NT2/D1 (cell line): Measurements from ENCODE around the gene ELAVL3.

ENCODE experiments used
- DNase-seq: peaks from one replicate; pipeline ENCODE4 v3.0.0-alpha.2; 2011; ENCODE audit warnings: low read depth, low spot score
- H3K27me3 ChIP-seq: 2 replicates; pipeline ENCODE4 v1.6.0; 2011; ENCODE audit warnings: mild to moderate bottlenecking; ENCODE audit not compliant: insufficient read length, insufficient read depth
- H3K36me3 ChIP-seq: 2 replicates; pipeline ENCODE4 v1.6.1; 2011; ENCODE audit warnings: mild to moderate bottlenecking, low read length, mixed read lengths; ENCODE audit not compliant: insufficient read depth, insufficient read length
- H3K4me1 ChIP-seq: 2 replicates; pipeline ENCODE4 v1.5.1; 2011; ENCODE audit not compliant: insufficient read depth, insufficient read length
- H3K4me3 ChIP-seq: 2 replicates; pipeline ENCODE4 v1.5.1; 2011; ENCODE audit warnings: low read depth; ENCODE audit not compliant: insufficient read length
- H3K9ac ChIP-seq: 2 replicates; pipeline ENCODE4 v1.6.0; 2011; ENCODE audit warnings: low read depth; ENCODE audit not compliant: insufficient read length
- H3K9me3 ChIP-seq: 2 replicates; pipeline ENCODE4 v1.5.1; 2011; ENCODE audit warnings: mild to moderate bottlenecking, low read length; ENCODE audit not compliant: insufficient read depth
- SUZ12 ChIP-seq: IDR thresholded peaks from 2 replicates; pipeline ENCODE4 v1.6.1; 2011; ENCODE audit not compliant: insufficient read length, insufficient read depth; ENCODE audit errors: extremely low read depth
- YY1 ChIP-seq: IDR thresholded peaks from 2 replicates; pipeline ENCODE4 v1.6.1; 2011; ENCODE audit not compliant: insufficient read length, insufficient read depth
- ZNF274 ChIP-seq: IDR thresholded peaks from 2 replicates; pipeline ENCODE4 v1.6.1; 2011; ENCODE audit warnings: mild to moderate bottlenecking, low read depth, low read length

Gene ELAVL3

GRCh38 chr19:11499220-11499726 is 18.4 kb upstream of the ELAVL3 start:
- Histone ChIP-seq H3K4me3 (no peak overlapping the region), H3K9me3 (no peaks in the 10 kb centered on the region), H3K27me3 (no peaks in the 10 kb centered on the region), H3K36me3 (peaks cover 39% of the 10 kb centered on the region), H3K4me1 (peaks cover 5% of the 10 kb centered on the region), H3K9ac (no peak overlapping the region)
- no peak for DNase-seq
- no peak for TF ChIP-seq YY1
- TF ChIP-seq SUZ12, result no peak
- TF ChIP-seq ZNF274, result no peak

DNA sequence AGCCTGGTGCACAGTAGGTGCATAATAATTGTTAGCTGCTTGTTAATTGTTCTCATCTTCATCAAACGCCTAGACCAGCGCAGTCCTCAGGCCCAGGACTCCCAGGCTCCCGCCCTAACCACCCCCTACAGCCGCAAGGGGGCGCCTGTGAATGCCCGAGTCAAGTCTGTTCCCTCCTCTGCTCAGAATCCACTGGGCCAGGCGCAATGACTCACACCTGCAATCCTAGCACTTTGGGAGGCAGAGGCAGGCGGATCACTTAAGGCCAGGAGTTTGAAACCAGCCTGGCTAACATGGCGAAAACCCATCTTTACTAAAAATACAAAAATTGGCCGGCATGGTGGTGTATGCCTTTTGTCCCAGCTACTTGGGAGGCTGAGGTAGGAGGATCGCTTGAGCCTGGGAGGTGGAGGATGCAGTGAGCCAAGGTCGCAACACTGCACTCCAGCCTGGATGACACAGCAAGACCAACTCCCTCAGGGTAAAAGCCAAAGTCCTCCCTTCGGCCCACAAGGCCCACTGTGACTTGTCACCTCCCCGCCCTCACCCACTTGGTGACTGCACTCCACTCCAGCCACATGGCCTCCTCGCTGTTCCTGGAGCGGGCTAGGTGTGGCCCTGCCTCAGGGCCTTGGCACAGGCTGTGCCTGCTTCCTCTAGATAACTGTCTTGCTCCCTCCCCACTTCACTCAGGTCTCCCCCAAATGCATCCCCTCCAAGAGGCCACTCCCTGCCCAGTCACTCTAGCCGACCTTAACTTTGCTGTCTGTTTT is 15.7 kb upstream of the ELAVL3 start:
- no peaks in the 10 kb centered on the region for H3K9me3 ChIP-seq
- TF ChIP-seq ZNF274 (no peak), SUZ12 (no peak), YY1 (no peak)
- no peaks in the 10 kb centered on the region for H3K27me3 ChIP-seq
- peak; percentile 82 for DNase-seq
- peaks cover 38% of the 10 kb centered on the region for H3K36me3 ChIP-seq
- H3K4me1 ChIP-seq, result peaks cover 5% of the 10 kb centered on the region
- H3K9ac ChIP-seq, result peak overlapping the region; percentile 69
- no peak overlapping the region for H3K4me3 ChIP-seq

GRCh38 chr19:11495885-11496284 is 15.0 kb upstream of the ELAVL3 start:
- H3K9me3 ChIP-seq, result no peaks in the 10 kb centered on the region
- H3K4me1 ChIP-seq, result peaks cover 5% of the 10 kb centered on the region
- TF ChIP-seq YY1 (no peak), SUZ12 (no peak), ZNF274 (no peak)
- no peaks in the 10 kb centered on the region for H3K27me3 ChIP-seq
- H3K9ac ChIP-seq, result peak overlapping the region; percentile 36
- H3K36me3 ChIP-seq, result peaks cover 38% of the 10 kb centered on the region
- DNase-seq, result no peak
- H3K4me3 ChIP-seq, result no peak overlapping the region

DNA sequence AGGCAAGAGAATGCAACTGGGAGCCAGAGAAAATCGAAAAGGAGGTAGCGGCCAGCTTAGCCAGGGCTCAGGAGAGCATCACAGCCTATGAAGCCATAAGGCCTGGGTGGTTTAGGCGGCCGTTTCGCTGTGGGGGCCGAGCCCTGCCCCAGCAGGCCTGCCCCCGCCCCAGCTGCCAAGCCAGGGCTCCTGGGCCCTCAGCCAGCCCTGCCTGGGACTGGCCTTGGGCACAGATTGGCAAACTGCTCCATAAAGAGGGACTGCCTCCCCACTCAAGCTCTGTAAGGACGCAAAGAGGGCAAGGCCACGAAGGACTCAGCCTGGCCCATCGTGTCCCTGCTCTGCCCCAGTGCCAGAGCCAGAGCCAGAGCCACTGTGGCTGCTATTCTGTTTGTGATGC is 14.6 kb upstream of the ELAVL3 start:
- Histone ChIP-seq H3K36me3 (peaks cover 38% of the 10 kb centered on the region), H3K9ac (peak overlapping the region; percentile 36), H3K9me3 (no peaks in the 10 kb centered on the region), H3K4me3 (no peak overlapping the region), H3K4me1 (peaks cover 5% of the 10 kb centered on the region), H3K27me3 (no peaks in the 10 kb centered on the region)
- TF ChIP-seq SUZ12, result no peak
- TF ChIP-seq ZNF274, result no peak
- TF ChIP-seq YY1, result no peak
- no peak for DNase-seq

- Histone ChIP-seq H3K9ac (no peak overlapping the region), H3K9me3 (no peaks in the 10 kb centered on the region), H3K36me3 (peaks cover 38% of the 10 kb centered on the region), H3K27me3 (no peaks in the 10 kb centered on the region), H3K4me1 (peaks cover 5% of the 10 kb centered on the region), H3K4me3 (no peak overlapping the region)
- TF ChIP-seq ZNF274 (no peak), SUZ12 (no peak), YY1 (no peak)
- DNase-seq, result no peak
These were observed 13.9 kb upstream of the ELAVL3 start for GRCh38 chr19:11494634-11495285.

DNA sequence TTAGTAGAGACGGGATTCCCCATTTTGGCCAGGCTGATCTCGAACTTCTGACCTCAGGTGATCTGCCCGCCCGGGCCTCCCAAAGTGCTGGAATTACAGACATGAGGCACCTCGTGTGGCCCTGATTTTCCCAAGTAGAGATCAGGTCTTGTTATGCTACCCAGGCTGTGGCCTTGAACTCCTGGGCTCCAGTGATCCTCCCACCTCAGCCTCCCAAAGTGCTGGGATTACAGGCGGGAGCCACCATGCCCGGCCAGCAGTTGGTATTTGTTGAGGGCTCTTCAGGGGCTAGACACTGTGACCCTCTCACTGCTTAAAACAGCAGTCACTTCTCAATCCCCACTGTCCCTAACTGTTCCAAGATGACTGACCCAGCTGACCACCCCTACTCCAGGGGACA is 8.5 kb upstream of the ELAVL3 start:
- Histone ChIP-seq H3K4me3 (no peak overlapping the region), H3K36me3 (peaks cover 14% of the 10 kb centered on the region), H3K4me1 (peaks cover 3% of the 10 kb centered on the region), H3K9ac (no peak overlapping the region), H3K9me3 (no peaks in the 10 kb centered on the region), H3K27me3 (no peaks in the 10 kb centered on the region)
- DNase-seq, result no peak
- TF ChIP-seq YY1 (no peak), SUZ12 (no peak), ZNF274 (no peak)

- no peak overlapping the region for H3K9ac ChIP-seq
- H3K4me1 ChIP-seq, result peaks cover 3% of the 10 kb centered on the region
- H3K36me3 ChIP-seq, result peaks cover 11% of the 10 kb centered on the region
- H3K9me3 ChIP-seq, result no peaks in the 10 kb centered on the region
- H3K27me3 ChIP-seq, result peaks cover 1% of the 10 kb centered on the region
- no peak overlapping the region for H3K4me3 ChIP-seq
- no peak for DNase-seq
- TF ChIP-seq YY1 (no peak), SUZ12 (no peak), ZNF274 (no peak)
These were observed 6.0 kb upstream of the ELAVL3 start for GRCh38 chr19:11486661-11487503.
